ENCODE results near the gene TRPC3. TPM values are rescaled to one million over a fixed set of nuclear protein-coding genes. Genes with fewer than 3 reads are reported as not detected.
"Not testable (repeated sequence)": the region's sequence is repeated elsewhere in the genome, so short reads cannot be mapped to it uniquely, and the experiment has no call there.

Gene TRPC3
- total and polyA plus RNA-seq, 5 experiments from 2014 or later, result 0.31 TPM; not detected in 4

GRCh38 chr4:121938282-121939092 is 13.4 kb downstream of the TRPC3 start:
- POLR2A ChIA-PET, result interaction anchor here (0.5 kb wide), 1 partner anchor 244 kb away, joined by 3 read pairs; no protein-coding TSS in a partner anchor
- H3K4me3 Mint-ChIP-seq, result no peak overlapping the region
- DNase-seq (peak in 1 of 10 donors; percentile 21), ATAC-seq (no peak)
- peak overlapping the region in 2 of 10 donors; percentile 3 to 5 for H3K27ac Mint-ChIP-seq
- H3K27me3 Mint-ChIP-seq, result peaks cover 30 to 55% (median 47%) of the 10 kb centered on the region in 5 donors
- no peaks in the 10 kb centered on the region for H3K36me3 Mint-ChIP-seq
- H3K9me3 Mint-ChIP-seq, result no peaks in the 10 kb centered on the region
- peaks cover 0 to 12% (median 3%) of the 10 kb centered on the region in 4 donors for H3K4me1 Mint-ChIP-seq

GRCh38 chr4:121936101-121936500 is 15.8 kb downstream of the TRPC3 start:
- Mint-ChIP-seq H3K27ac (no peak overlapping the region), H3K36me3 (no peaks in the 10 kb centered on the region)
- POLR2A ChIA-PET, result no interaction called here

GRCh38 chr4:121934635-121935034 is 17.2 kb downstream of the TRPC3 start:
- Mint-ChIP-seq H3K4me1 (peaks cover 2 to 12% (median 7%) of the 10 kb centered on the region in 4 donors), H3K36me3 (no peaks in the 10 kb centered on the region), H3K4me3 (no peak overlapping the region), H3K27ac (no peak overlapping the region), H3K9me3 (no peaks in the 10 kb centered on the region), H3K27me3 (peaks cover 18 to 54% (median 38%) of the 10 kb centered on the region in 5 donors)
- DNase-seq (no peak), ATAC-seq (no peak)
- POLR2A ChIA-PET, result no interaction called here

More at GRCh38 chr4:121936101-121936500, 15.8 kb downstream of the TRPC3 start:
- Mint-ChIP-seq H3K4me1 (peaks cover 2 to 12% (median 7%) of the 10 kb centered on the region in 4 donors), H3K9me3 (no peaks in the 10 kb centered on the region), H3K27me3 (peaks cover 26 to 54% (median 46%) of the 10 kb centered on the region in 5 donors), H3K4me3 (no peak overlapping the region)
- DNase-seq, result no peak
- no peak for ATAC-seq

GRCh38 chr4:121932212-121932974 is 19.5 kb downstream of the TRPC3 start:
- no peak for DNase-seq
- Mint-ChIP-seq H3K9me3 (no peaks in the 10 kb centered on the region), H3K4me3 (peak overlapping the region in 1 of 10 donors; percentile 48), H3K27ac (no peak overlapping the region), H3K27me3 (peaks cover 16 to 50% (median 24%) of the 10 kb centered on the region in 5 donors), H3K4me1 (peaks cover 0 to 8% (median 2%) of the 10 kb centered on the region in 4 donors), H3K36me3 (no peaks in the 10 kb centered on the region)
- POLR2A ChIA-PET, result no interaction called here
- ATAC-seq, result no peak

- no peak for ATAC-seq
Measured at GRCh38 chr4:121930304-121930703, 21.6 kb downstream of the TRPC3 start.

GRCh38 chr4:121927948-121928347 is 23.9 kb downstream of the TRPC3 start:
- peaks cover 13 to 49% (median 21%) of the 10 kb centered on the region in 5 donors for H3K27me3 Mint-ChIP-seq

More at GRCh38 chr4:121930304-121930703, 21.6 kb downstream of the TRPC3 start:
- Mint-ChIP-seq H3K27ac (no peak overlapping the region), H3K4me3 (no peak overlapping the region), H3K4me1 (peaks cover 0 to 8% (median 2%) of the 10 kb centered on the region in 4 donors), H3K27me3 (peaks cover 14 to 50% (median 25%) of the 10 kb centered on the region in 5 donors), H3K36me3 (no peaks in the 10 kb centered on the region), H3K9me3 (no peaks in the 10 kb centered on the region)
- DNase-seq, result no peak
- POLR2A ChIA-PET, result no interaction called here

GRCh38 chr4:121926490-121926889 is 25.4 kb downstream of the TRPC3 start:
- POLR2A ChIA-PET, H3K4me3 Mint-ChIP-seq, DNase-seq, H3K36me3 Mint-ChIP-seq, H3K27ac Mint-ChIP-seq, ATAC-seq, H3K9me3 Mint-ChIP-seq, H3K4me1 Mint-ChIP-seq: not testable (repeated sequence)
- peaks cover 11 to 40% (median 19%) of the 10 kb centered on the region in 5 donors for H3K27me3 Mint-ChIP-seq

More at GRCh38 chr4:121927948-121928347, 23.9 kb downstream of the TRPC3 start:
- Mint-ChIP-seq H3K4me3 (no peak overlapping the region), H3K27ac (no peak overlapping the region), H3K4me1 (peaks cover 0 to 8% (median 2%) of the 10 kb centered on the region in 4 donors), H3K9me3 (no peaks in the 10 kb centered on the region), H3K36me3 (no peaks in the 10 kb centered on the region)
- no peak for ATAC-seq
- POLR2A ChIA-PET, result no interaction called here
- no peak for DNase-seq

- H3K27me3 Mint-ChIP-seq, result peaks cover 6 to 12% (median 11%) of the 10 kb centered on the region in 5 donors
- no peak overlapping the region for H3K4me3 Mint-ChIP-seq
- no peak overlapping the region for H3K27ac Mint-ChIP-seq
- ATAC-seq, result no peak
- DNase-seq, result no peak
- POLR2A ChIA-PET, result no interaction called here
- H3K9me3 Mint-ChIP-seq, result no peaks in the 10 kb centered on the region
- H3K4me1 Mint-ChIP-seq, result no peaks in the 10 kb centered on the region
- no peaks in the 10 kb centered on the region for H3K36me3 Mint-ChIP-seq
Measured at GRCh38 chr4:121923306-121923705, 28.6 kb downstream of the TRPC3 start.

- Mint-ChIP-seq H3K4me1 (peaks cover 0 to 7% (median 3%) of the 10 kb centered on the region in 4 donors), H3K36me3 (no peaks in the 10 kb centered on the region), H3K27ac (no peak overlapping the region), H3K9me3 (no peaks in the 10 kb centered on the region), H3K4me3 (no peak overlapping the region), H3K27me3 (peaks cover 0 to 2% (median 0%) of the 10 kb centered on the region in 5 donors)
- ATAC-seq (no peak), DNase-seq (no peak)
- POLR2A ChIA-PET, result no interaction called here
Measured at GRCh38 chr4:121913667-121914066, 38.2 kb downstream of the TRPC3 start.

- DNase-seq (no peak), ATAC-seq (no peak)
- Mint-ChIP-seq H3K36me3 (no peaks in the 10 kb centered on the region), H3K9me3 (no peaks in the 10 kb centered on the region), H3K4me3 (no peak overlapping the region), H3K27ac (no peak overlapping the region), H3K4me1 (no peaks in the 10 kb centered on the region), H3K27me3 (peaks cover 1 to 36% (median 11%) of the 10 kb centered on the region in 5 donors)
- POLR2A ChIA-PET, result no interaction called here
Measured at GRCh38 chr4:121908346-121908745, 43.5 kb downstream of the TRPC3 start.

GRCh38 chr4:121900132-121900983 is 51.5 kb downstream of the TRPC3 start:
- H3K36me3 Mint-ChIP-seq, result no peaks in the 10 kb centered on the region
- POLR2A ChIA-PET, result no interaction called here
- peaks cover 4 to 27% (median 11%) of the 10 kb centered on the region in 5 donors for H3K27me3 Mint-ChIP-seq
- no peaks in the 10 kb centered on the region for H3K9me3 Mint-ChIP-seq
- peak; percentile 85 to 90 for ATAC-seq
- no peak overlapping the region for H3K4me3 Mint-ChIP-seq
- peak overlapping the region in 5 of 10 donors; percentile 13 to 78 (median 36) for H3K27ac Mint-ChIP-seq
- peaks cover 4 to 11% (median 9%) of the 10 kb centered on the region in 4 donors for H3K4me1 Mint-ChIP-seq
- DNase-seq, result peak in 9 of 10 donors; percentile 21 to 67 (median 50)

- DNase-seq (peak in 5 of 10 donors; percentile 3 to 17 (median 8)), ATAC-seq (peak; percentile 61 to 71)
- peak overlapping the region in 5 of 10 donors; percentile 1 to 51 (median 49) for H3K4me3 Mint-ChIP-seq
- POLR2A ChIA-PET, result no interaction called here
- H3K27me3 Mint-ChIP-seq, result peaks cover under 1 to 8% (median 1%) of the 10 kb centered on the region in 5 donors
- no peaks in the 10 kb centered on the region for H3K9me3 Mint-ChIP-seq
- no peaks in the 10 kb centered on the region for H3K36me3 Mint-ChIP-seq
- peaks cover 4 to 11% (median 9%) of the 10 kb centered on the region in 4 donors for H3K4me1 Mint-ChIP-seq
- H3K27ac Mint-ChIP-seq, result peak overlapping the region in 3 of 10 donors; percentile 6 to 54 (median 45)
Measured at GRCh38 chr4:121898150-121898549, 53.7 kb downstream of the TRPC3 start.
